OCI-LY1 (cell line): ENCODE data around the gene CELF6.
"Not testable (repeated sequence)": the region's sequence is repeated elsewhere in the genome, so short reads cannot be mapped to it uniquely, and the experiment has no call there.

ENCODE experiments used
- EZH2 ChIP-seq: fragments of 200-600 bp; sonication (generic), shearing (Covaris generic); IDR thresholded peaks from 2 replicates; pipeline ENCODE4 v1.8.0; 2017; ENCODE audit warnings: borderline replicate concordance, mixed run types, mild to moderate bottlenecking, antibody characterized with exemption, low read length, moderate library complexity, mixed read lengths
- TF ChIP-seq, protein P1 (sequence below): fragments of 200-600 bp; sonication (generic), shearing (Covaris generic); IDR thresholded peaks from 2 replicates; pipeline ENCODE4 v1.5.1; 2017; ENCODE audit warnings: mild to moderate bottlenecking, antibody characterized with exemption, low read length, moderate library complexity, mixed read lengths

DNA sequence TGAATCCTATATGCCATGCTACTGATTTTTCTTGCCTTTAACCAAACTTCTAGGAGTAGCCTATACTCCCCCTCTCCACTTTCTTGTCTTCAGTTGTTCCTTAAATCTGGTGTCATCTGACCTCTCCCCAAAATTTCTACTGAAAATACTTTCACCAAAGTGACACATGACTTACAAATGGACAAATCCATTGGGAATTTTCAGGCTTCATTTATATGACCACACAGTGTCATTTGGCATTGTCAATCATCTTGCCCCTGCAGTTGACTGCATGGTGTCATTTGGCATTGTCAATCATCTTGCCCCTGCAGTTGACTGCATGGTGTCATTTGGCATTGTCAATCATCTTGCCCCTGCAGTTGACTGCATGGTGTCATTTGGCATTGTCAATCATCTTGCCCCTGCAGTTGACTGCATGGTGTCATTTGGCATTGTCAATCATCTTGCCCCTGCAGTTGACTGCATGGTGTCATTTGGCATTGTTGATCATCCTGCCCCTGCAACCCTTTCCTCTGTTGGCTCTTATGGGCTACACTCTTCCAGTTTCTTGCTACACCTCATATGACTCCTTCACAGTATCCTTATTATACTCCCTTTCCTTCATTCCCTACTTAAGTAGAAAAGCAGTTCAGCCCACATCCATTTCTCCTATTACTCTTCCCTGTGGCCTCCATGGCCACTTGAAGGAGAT, 44.2 kb downstream of the CELF6 start:
- TF ChIP-seq, protein P1, sequence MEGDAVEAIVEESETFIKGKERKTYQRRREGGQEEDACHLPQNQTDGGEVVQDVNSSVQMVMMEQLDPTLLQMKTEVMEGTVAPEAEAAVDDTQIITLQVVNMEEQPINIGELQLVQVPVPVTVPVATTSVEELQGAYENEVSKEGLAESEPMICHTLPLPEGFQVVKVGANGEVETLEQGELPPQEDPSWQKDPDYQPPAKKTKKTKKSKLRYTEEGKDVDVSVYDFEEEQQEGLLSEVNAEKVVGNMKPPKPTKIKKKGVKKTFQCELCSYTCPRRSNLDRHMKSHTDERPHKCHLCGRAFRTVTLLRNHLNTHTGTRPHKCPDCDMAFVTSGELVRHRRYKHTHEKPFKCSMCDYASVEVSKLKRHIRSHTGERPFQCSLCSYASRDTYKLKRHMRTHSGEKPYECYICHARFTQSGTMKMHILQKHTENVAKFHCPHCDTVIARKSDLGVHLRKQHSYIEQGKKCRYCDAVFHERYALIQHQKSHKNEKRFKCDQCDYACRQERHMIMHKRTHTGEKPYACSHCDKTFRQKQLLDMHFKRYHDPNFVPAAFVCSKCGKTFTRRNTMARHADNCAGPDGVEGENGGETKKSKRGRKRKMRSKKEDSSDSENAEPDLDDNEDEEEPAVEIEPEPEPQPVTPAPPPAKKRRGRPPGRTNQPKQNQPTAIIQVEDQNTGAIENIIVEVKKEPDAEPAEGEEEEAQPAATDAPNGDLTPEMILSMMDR = not testable (repeated sequence)
- TF ChIP-seq EZH2 = not testable (repeated sequence)
